Type B pancreatic cell (in vitro differentiated cells): ENCODE measurements around the gene COG6. TPM values are rescaled to one million over a fixed set of nuclear protein-coding genes. Genes with fewer than 3 reads are reported as not detected.

ENCODE experiments used
- DNase-seq: peaks from one replicate; pipeline ENCODE4 v3.0.0; 2021; ENCODE audit warnings: mixed read lengths; ENCODE audit not compliant: unreplicated experiment; ENCODE audit errors: extremely low spot score
- H3K27ac Mint-ChIP-seq: 2 replicates; pipeline ENCODE4 v1.8.0; 2021; ENCODE audit warnings: mild to moderate bottlenecking, mixed read lengths
- H3K27me3 Mint-ChIP-seq: 2 replicates; pipeline ENCODE4 v1.8.0; 2021; ENCODE audit warnings: mixed read lengths
- H3K36me3 Mint-ChIP-seq: 2 replicates; pipeline ENCODE4 v1.8.0; 2021; ENCODE audit warnings: mixed read lengths
- H3K4me1 Mint-ChIP-seq: one replicate; pipeline ENCODE4 v1.8.0; 2021; ENCODE audit warnings: mixed read lengths; ENCODE audit not compliant: unreplicated experiment
- H3K4me3 Mint-ChIP-seq: 2 replicates; pipeline ENCODE4 v1.8.0; 2021; ENCODE audit warnings: mild to moderate bottlenecking, mixed read lengths
- H3K9me3 Mint-ChIP-seq: 2 replicates; pipeline ENCODE4 v1.8.0; 2021; ENCODE audit warnings: mixed read lengths
- CTCF ChIP-seq: fragments of 200-600 bp; sonication (generic); conservative IDR thresholded peaks from 2 replicates; pipeline ENCODE4 v1.5.0; 2021; ENCODE audit warnings: antibody characterized with exemption, mild to moderate bottlenecking
- total RNA-seq: library from RNA; stranded (reverse); gene quantifications from 2 replicates; pipeline ENCODE4 v1.2.1, GENCODE V29; 2021; ENCODE audit warnings: low replicate concordance

The COG6 gene
- total RNA-seq, 1 donor from 2014 or later, result 40.0 TPM

- H3K4me3 Mint-ChIP-seq, result no peak overlapping the region
- no peak overlapping the region for H3K27ac Mint-ChIP-seq
- peaks cover 60% of the 10 kb centered on the region for H3K36me3 Mint-ChIP-seq
These were observed 79.5 kb downstream of the COG6 start for GRCh38 chr13:39734952-39735351.

GRCh38 chr13:39737047-39737446, 81.6 kb downstream of the COG6 start:
- Mint-ChIP-seq H3K9me3 (peaks cover 4% of the 10 kb centered on the region), H3K4me3 (no peak overlapping the region), H3K27ac (no peak overlapping the region), H3K27me3 (no peaks in the 10 kb centered on the region), H3K4me1 (no peaks in the 10 kb centered on the region), H3K36me3 (peaks cover 64% of the 10 kb centered on the region)
- DNase-seq, result no peak
- no peak for TF ChIP-seq CTCF

More at GRCh38 chr13:39734952-39735351, 79.5 kb downstream of the COG6 start:
- no peak for DNase-seq
- Mint-ChIP-seq H3K9me3 (no peaks in the 10 kb centered on the region), H3K4me1 (no peaks in the 10 kb centered on the region), H3K27me3 (no peaks in the 10 kb centered on the region)
- TF ChIP-seq CTCF, result no peak

GRCh38 chr13:39740761-39741160, 85.3 kb downstream of the COG6 start:
- H3K27me3 Mint-ChIP-seq, result no peaks in the 10 kb centered on the region
- peaks cover 37% of the 10 kb centered on the region for H3K36me3 Mint-ChIP-seq
- TF ChIP-seq CTCF, result no peak
- H3K4me3 Mint-ChIP-seq, result no peak overlapping the region
- H3K27ac Mint-ChIP-seq, result no peak overlapping the region
- no peak for DNase-seq
- H3K4me1 Mint-ChIP-seq, result no peaks in the 10 kb centered on the region
- H3K9me3 Mint-ChIP-seq, result peaks cover 4% of the 10 kb centered on the region

GRCh38 chr13:39748961-39749360, 93.5 kb downstream of the COG6 start:
- Mint-ChIP-seq H3K27me3 (no peaks in the 10 kb centered on the region), H3K4me3 (no peak overlapping the region), H3K27ac (no peak overlapping the region), H3K9me3 (no peaks in the 10 kb centered on the region), H3K36me3 (peaks cover 19% of the 10 kb centered on the region), H3K4me1 (no peaks in the 10 kb centered on the region)
- DNase-seq, result no peak
- TF ChIP-seq CTCF, result no peak

DNA sequence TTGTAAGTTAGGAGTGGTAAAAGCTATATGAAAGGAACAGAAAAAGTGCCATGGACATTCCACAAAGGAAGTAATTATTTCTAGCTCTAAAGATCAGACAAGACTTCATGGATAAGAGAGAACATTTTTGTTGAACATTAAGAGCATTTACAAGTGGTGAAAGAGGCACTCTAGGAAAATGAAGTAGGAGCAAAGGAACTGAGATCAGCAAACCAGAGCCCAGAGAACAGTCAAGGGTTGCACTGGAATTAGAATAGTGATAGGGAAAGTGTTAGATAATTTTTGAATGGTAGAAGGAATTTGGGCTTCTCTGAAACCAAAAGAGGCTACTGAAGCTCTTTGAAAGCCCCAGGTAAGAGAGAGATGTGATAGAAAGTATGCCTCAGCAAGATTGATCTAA, 94.1 kb downstream of the COG6 start:
- Mint-ChIP-seq H3K4me3 (no peak overlapping the region), H3K27me3 (no peaks in the 10 kb centered on the region), H3K36me3 (peaks cover 20% of the 10 kb centered on the region), H3K27ac (no peak overlapping the region), H3K9me3 (no peaks in the 10 kb centered on the region), H3K4me1 (no peaks in the 10 kb centered on the region)
- no peak for DNase-seq
- TF ChIP-seq CTCF, result no peak

- H3K4me1 Mint-ChIP-seq, result no peaks in the 10 kb centered on the region
- H3K27ac Mint-ChIP-seq, result no peak overlapping the region
- peaks cover 33% of the 10 kb centered on the region for H3K36me3 Mint-ChIP-seq
- TF ChIP-seq CTCF, result no peak
- DNase-seq, result no peak
- H3K9me3 Mint-ChIP-seq, result peaks cover 7% of the 10 kb centered on the region
- H3K27me3 Mint-ChIP-seq, result no peaks in the 10 kb centered on the region
- no peak overlapping the region for H3K4me3 Mint-ChIP-seq
These were observed 96.3 kb downstream of the COG6 start for GRCh38 chr13:39751805-39752204.
